ENCODE results near the gene KIAA0753.

GRCh38 chr17:6536053-6536452, 104.5 kb downstream of the KIAA0753 start:
- no peak for TF ChIP-seq CTCF (IDR thresholded peaks at IDR 0.05)
- TF ChIP-seq POLR2A (IDR thresholded peaks at IDR 0.05): no peak
